KG1 (cell line): ENCODE results near the gene NCAPG2.
"Not testable (repeated sequence)": the region's sequence is repeated elsewhere in the genome, so short reads cannot be mapped to it uniquely, and the experiment has no call there.

ENCODE experiments used
- DNase-seq: peaks from one replicate; lab custom pipeline; 2025; lab: John Stamatoyannopoulos, UW

Gene NCAPG2

GRCh38 chr7:158676171-158676840 is 28.3 kb downstream of the NCAPG2 start:
- no peak for DNase-seq

GRCh38 chr7:158672975-158673374 is 31.6 kb downstream of the NCAPG2 start:
- no peak for DNase-seq

- not testable (repeated sequence) for DNase-seq
Measured at GRCh38 chr7:158668086-158668485, 36.5 kb downstream of the NCAPG2 start.

- not testable (repeated sequence) for DNase-seq
Measured at GRCh38 chr7:158666966-158667678, 37.5 kb downstream of the NCAPG2 start.

- DNase-seq: no peak
Measured at GRCh38 chr7:158666401-158666800, 38.2 kb downstream of the NCAPG2 start.

GRCh38 chr7:158664406-158664805 is 40.2 kb downstream of the NCAPG2 start:
- DNase-seq: no peak

- no peak for DNase-seq
Measured at GRCh38 chr7:158663428-158663741, 41.2 kb downstream of the NCAPG2 start.

GRCh38 chr7:158662610-158663427 is 41.8 kb downstream of the NCAPG2 start:
- DNase-seq: no peak

GRCh38 chr7:158658475-158658874 is 46.1 kb downstream of the NCAPG2 start:
- DNase-seq: no peak

- no peak for DNase-seq
Measured at GRCh38 chr7:158657189-158657746, 47.3 kb downstream of the NCAPG2 start.

GRCh38 chr7:158655931-158656441 is 48.6 kb downstream of the NCAPG2 start:
- no peak for DNase-seq

- no peak for DNase-seq
Measured at GRCh38 chr7:158655507-158655906, 49.1 kb downstream of the NCAPG2 start.

- DNase-seq: no peak
Measured at GRCh38 chr7:158651968-158652565, 52.5 kb downstream of the NCAPG2 start.

- no peak for DNase-seq
Measured at GRCh38 chr7:158650821-158651225, 53.8 kb downstream of the NCAPG2 start.

- DNase-seq: no peak
Measured at GRCh38 chr7:158649279-158649678, 55.3 kb downstream of the NCAPG2 start.

GRCh38 chr7:158648787-158649186 is 55.8 kb downstream of the NCAPG2 start:
- no peak for DNase-seq

GRCh38 chr7:158648168-158648567 is 56.4 kb downstream of the NCAPG2 start:
- DNase-seq: no peak

- no peak for DNase-seq
Measured at GRCh38 chr7:158647475-158647792, 57.2 kb downstream of the NCAPG2 start.

GRCh38 chr7:158646766-158647474 is 57.7 kb downstream of the NCAPG2 start:
- no peak for DNase-seq

- no peak for DNase-seq
Measured at GRCh38 chr7:158645842-158646241, 58.8 kb downstream of the NCAPG2 start.

GRCh38 chr7:158642149-158642548 is 62.5 kb downstream of the NCAPG2 start:
- no peak for DNase-seq

GRCh38 chr7:158638001-158638400 is 66.6 kb downstream of the NCAPG2 start:
- DNase-seq: no peak
